CD14-positive monocyte (primary cell): ENCODE measurements around the gene LCORL. TPM values are rescaled to one million over a fixed set of nuclear protein-coding genes. Genes with fewer than 3 reads are reported as not detected.
A peak's percentile ranks its signal among the peaks of the same experiment; 100 is the strongest.

Source experiments
- DNase-seq, 3 donors: peaks; one replicate each; pipeline ENCODE4 v3.0.0-alpha.2; 2011 to 2022
- H2AFZ ChIP-seq: 2 replicates; pipeline ENCODE4 v1.6.0; 2012; ENCODE audit warnings: mild to moderate bottlenecking, low read depth, low read length, inconsistent platforms; ENCODE audit not compliant: insufficient read depth, poor library complexity, severe bottlenecking
- H3K27ac ChIP-seq, 2 donors: 1 replicate in 1 of 2; 2 replicates in 1 of 2; pipeline ENCODE4 v1.5.1; 2012 to 2013; ENCODE audit warnings: low read length in 2 of 2, control low read depth in 1 of 2, inconsistent platforms in 1 of 2, low read depth in 1 of 2, mild to moderate bottlenecking in 1 of 2
- H3K27me3 ChIP-seq, 2 donors: one replicate each; pipeline versions ENCODE4 v1.6.0 to v1.6.1; 2011 to 2013; ENCODE audit warnings: low read length in 2 of 2; ENCODE audit not compliant: control insufficient read depth in 2 of 2, insufficient read depth in 2 of 2
- H3K36me3 ChIP-seq, 2 donors: replicated peaks in 1 of 2; 1 replicate in 1 of 2; 2 replicates in 1 of 2; pipeline versions ENCODE4 v1.5.1 to v1.6.1; 2012 to 2013; ENCODE audit warnings: low read length in 2 of 2, control low read depth in 1 of 2, inconsistent platforms in 1 of 2, mild to moderate bottlenecking in 1 of 2; ENCODE audit not compliant: insufficient read depth in 2 of 2, control insufficient read depth in 1 of 2
- H3K4me1 ChIP-seq, 2 donors: 1 replicate in 1 of 2; 2 replicates in 1 of 2; pipeline versions ENCODE4 v1.5.1 to v1.6.1; 2012 to 2013; ENCODE audit warnings: low read length in 2 of 2, control low read depth in 1 of 2, inconsistent platforms in 1 of 2, mild to moderate bottlenecking in 1 of 2, moderate library complexity in 1 of 2; ENCODE audit not compliant: insufficient read depth in 2 of 2, control insufficient read depth in 1 of 2
- H3K4me2 ChIP-seq: replicated peaks from 2 replicates; pipeline ENCODE3; 2012; ENCODE audit warnings: low read length, moderate library complexity, mild to moderate bottlenecking; ENCODE audit not compliant: poor library complexity, severe bottlenecking; ENCODE audit errors: extremely low read depth
- H3K4me3 ChIP-seq, 3 experiments: fragments of 200-600 bp in 1 of 3; sonication (generic) in 1 of 3; replicated peaks in 1 of 3; 1 replicate in 2 of 3; 2 replicates in 1 of 3; pipeline ENCODE4 v1.5.1; 2011 to 2013; ENCODE audit warnings: low read length in 3 of 3, mild to moderate bottlenecking in 3 of 3, control low read depth in 2 of 3, low read depth in 2 of 3, inconsistent platforms in 1 of 3, moderate library complexity in 1 of 3
- H3K79me2 ChIP-seq: 2 replicates; pipeline ENCODE4 v1.6.0; 2012; ENCODE audit warnings: mild to moderate bottlenecking, control low read depth, inconsistent platforms, low read length, moderate library complexity; ENCODE audit not compliant: insufficient read depth
- H3K9ac ChIP-seq: 2 replicates; pipeline ENCODE4 v1.6.0; 2017; ENCODE audit warnings: low read length, mild to moderate bottlenecking; ENCODE audit not compliant: insufficient read depth, poor library complexity, severe bottlenecking
- H3K9me3 ChIP-seq, 2 donors: replicated peaks in 1 of 2; 1 replicate in 1 of 2; 2 replicates in 1 of 2; pipeline versions ENCODE4 v1.5.1 to v1.6.1; 2012 to 2013; ENCODE audit warnings: low read length in 2 of 2, control low read depth in 1 of 2; ENCODE audit not compliant: control insufficient read depth in 1 of 2, insufficient read depth in 1 of 2
- H4K20me1 ChIP-seq: 2 replicates; pipeline ENCODE4 v1.6.0; 2012; ENCODE audit warnings: mild to moderate bottlenecking, low read length, control low read depth, moderate library complexity; ENCODE audit not compliant: insufficient read depth
- H3K27ac Mint-ChIP-seq, 7 donors: one replicate each; pipeline ENCODE4 v1.8.0; 2020; ENCODE audit warnings: mild to moderate bottlenecking in 7 of 7, mixed read lengths in 7 of 7, moderate library complexity in 6 of 7, inconsistent platforms in 2 of 7
- H3K27me3 Mint-ChIP-seq, 3 donors: one replicate each; pipeline ENCODE4 v1.8.0; 2021 to 2022; ENCODE audit warnings: low read depth in 3 of 3, mild to moderate bottlenecking in 3 of 3, mixed read lengths in 3 of 3, moderate library complexity in 3 of 3, inconsistent platforms in 1 of 3
- H3K36me3 Mint-ChIP-seq, 2 donors: one replicate each; pipeline ENCODE4 v1.8.0; 2020; ENCODE audit warnings: mixed read lengths in 2 of 2, inconsistent platforms in 1 of 2, mild to moderate bottlenecking in 1 of 2
- H3K4me1 Mint-ChIP-seq: one replicate; pipeline ENCODE4 v1.8.0; 2020; ENCODE audit warnings: mild to moderate bottlenecking, mixed read lengths
- H3K4me3 Mint-ChIP-seq, 2 donors: one replicate each; pipeline ENCODE4 v1.8.0; 2020; ENCODE audit warnings: mild to moderate bottlenecking in 2 of 2, mixed read lengths in 2 of 2, moderate library complexity in 1 of 2
- H3K9me3 Mint-ChIP-seq, 7 donors: one replicate each; pipeline ENCODE4 v1.8.0; 2020 to 2022; ENCODE audit warnings: mixed read lengths in 7 of 7, mild to moderate bottlenecking in 6 of 7, moderate library complexity in 6 of 7, inconsistent platforms in 2 of 7
- WGBS: methylation state at CpG from one replicate; pipeline ENCODE4 v1.1.5; 2013; ENCODE audit warnings: missing lambda C conversion rate; ENCODE audit not compliant: insufficient coverage; 5-methylcytosine and 5-hydroxymethylcytosine counted together
- intact Hi-C, 2 donors: fragments of 100-400 bp; cut with micrococcal nuclease; formaldehyde crosslinking; loops; one replicate each; pipeline versions ENCODE4 v1.15.0 to v1.15.1; 2023
- polyA plus RNA-seq, 3 donors: library from polyadenylated mRNA; depleted of rRNA in 1 of 3; unstranded in 2 of 3; stranded (reverse) in 1 of 3; fragments of 300-500 nt in 2 of 3; fragments of >200 nt in 1 of 3; fragmentation: Illumina TruSeq in 2 of 3; gene quantifications; 1 replicate in 2 of 3; 2 replicates in 1 of 3; pipeline ENCODE4 v1.2.3, GENCODE V29; 2012 to 2021
- TF ChIP-seq, protein P1 (sequence below): fragments of 200-600 bp; IDR thresholded peaks from one replicate; pipeline ENCODE4 v1.8.0; 2022; ENCODE audit warnings: antibody characterized with exemption, mild to moderate bottlenecking

LCORL gene
- polyA plus RNA-seq, 3 donors = 3.1 to 19.1 (median 9.6) TPM

DNA sequence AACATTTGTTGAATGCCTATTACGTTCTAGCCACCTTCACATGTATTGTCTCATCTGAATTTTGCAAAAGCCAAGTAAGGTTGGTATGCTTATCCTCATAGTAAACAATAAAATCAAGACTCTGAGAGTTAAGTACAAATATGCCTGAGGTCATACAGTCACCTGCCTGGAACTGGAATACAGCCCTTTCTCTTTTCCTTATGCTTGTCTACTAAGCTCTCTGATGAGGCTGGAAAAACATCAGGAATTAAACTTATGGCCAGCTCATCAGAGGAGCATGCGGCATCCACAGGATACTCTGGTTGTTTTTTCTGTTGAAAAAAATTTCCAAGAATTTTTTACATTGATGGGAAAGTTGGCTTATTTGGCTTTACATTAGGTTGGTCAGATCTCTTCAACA is 175.3 kb downstream of the LCORL start:
- TF ChIP-seq, protein P1, sequence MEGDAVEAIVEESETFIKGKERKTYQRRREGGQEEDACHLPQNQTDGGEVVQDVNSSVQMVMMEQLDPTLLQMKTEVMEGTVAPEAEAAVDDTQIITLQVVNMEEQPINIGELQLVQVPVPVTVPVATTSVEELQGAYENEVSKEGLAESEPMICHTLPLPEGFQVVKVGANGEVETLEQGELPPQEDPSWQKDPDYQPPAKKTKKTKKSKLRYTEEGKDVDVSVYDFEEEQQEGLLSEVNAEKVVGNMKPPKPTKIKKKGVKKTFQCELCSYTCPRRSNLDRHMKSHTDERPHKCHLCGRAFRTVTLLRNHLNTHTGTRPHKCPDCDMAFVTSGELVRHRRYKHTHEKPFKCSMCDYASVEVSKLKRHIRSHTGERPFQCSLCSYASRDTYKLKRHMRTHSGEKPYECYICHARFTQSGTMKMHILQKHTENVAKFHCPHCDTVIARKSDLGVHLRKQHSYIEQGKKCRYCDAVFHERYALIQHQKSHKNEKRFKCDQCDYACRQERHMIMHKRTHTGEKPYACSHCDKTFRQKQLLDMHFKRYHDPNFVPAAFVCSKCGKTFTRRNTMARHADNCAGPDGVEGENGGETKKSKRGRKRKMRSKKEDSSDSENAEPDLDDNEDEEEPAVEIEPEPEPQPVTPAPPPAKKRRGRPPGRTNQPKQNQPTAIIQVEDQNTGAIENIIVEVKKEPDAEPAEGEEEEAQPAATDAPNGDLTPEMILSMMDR = no peak
- no peak overlapping the region for H2AFZ ChIP-seq
- H3K4me2 ChIP-seq = no peak overlapping the region
- WGBS = no CpG with 5 or more reads among the region's 2 CpGs
- no peaks in the 10 kb centered on the region for H3K4me1 ChIP-seq
- H3K27ac Mint-ChIP-seq = no peak overlapping the region
- no peaks in the 10 kb centered on the region for H3K27me3 ChIP-seq
- no peaks in the 10 kb centered on the region for H3K4me1 Mint-ChIP-seq
- H3K9me3 ChIP-seq = no peaks in the 10 kb centered on the region
- H3K4me3 Mint-ChIP-seq = no peak overlapping the region
- peaks cover 33 to 60% of the 10 kb centered on the region in 2 donors for H3K36me3 ChIP-seq
- no peaks in the 10 kb centered on the region for H4K20me1 ChIP-seq
- DNase-seq = no peak
- H3K36me3 Mint-ChIP-seq = peaks cover 42 to 60% of the 10 kb centered on the region in 2 donors
- no peaks in the 10 kb centered on the region for H3K27me3 Mint-ChIP-seq
- intact Hi-C loops = no loop called here
- H3K4me3 ChIP-seq = no peak overlapping the region
- H3K9me3 Mint-ChIP-seq = peaks cover 3 to 10% (median 7%) of the 10 kb centered on the region in 7 donors
- no peaks in the 10 kb centered on the region for H3K79me2 ChIP-seq
- H3K27ac ChIP-seq = no peak overlapping the region
- H3K9ac ChIP-seq = no peak overlapping the region

DNA sequence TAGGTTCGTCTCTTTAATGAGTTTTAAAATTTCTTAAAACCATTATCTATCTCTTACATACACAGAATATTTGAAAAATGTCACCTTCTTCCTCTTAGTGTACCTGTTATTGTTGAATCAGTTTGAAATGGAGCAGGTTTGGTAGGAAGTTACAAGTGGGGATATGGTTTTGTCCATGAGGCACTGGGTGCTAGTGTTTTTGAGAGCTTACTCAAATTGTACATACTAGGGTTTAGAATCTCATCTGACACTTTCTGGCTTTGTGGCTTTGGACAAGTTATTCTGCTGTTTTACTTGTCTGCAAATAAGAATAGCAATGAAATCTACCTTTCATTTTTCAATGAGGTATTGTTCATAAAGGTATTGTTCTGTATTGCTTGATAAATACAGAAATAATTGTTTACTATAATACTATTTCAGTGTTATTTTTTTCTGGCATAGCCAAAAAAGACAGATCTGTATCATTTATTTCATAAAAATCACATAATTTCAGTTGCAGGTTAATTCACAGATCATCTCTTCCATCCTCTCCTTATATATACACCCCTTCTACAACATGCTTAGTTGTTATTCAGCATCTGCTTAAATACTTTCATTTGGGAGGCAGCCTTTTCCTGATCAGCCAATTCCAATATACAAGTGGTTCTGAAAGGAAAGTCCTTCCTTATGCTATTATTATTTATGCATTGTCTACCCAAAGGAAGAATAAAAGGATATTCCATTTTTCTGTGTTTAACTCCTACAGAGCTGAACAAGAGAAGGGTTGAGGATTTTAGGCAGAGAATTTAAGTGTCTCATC is 197.5 kb downstream of the LCORL start:
- Mint-ChIP-seq H3K27me3 (no peaks in the 10 kb centered on the region), H3K4me3 (no peak overlapping the region), H3K9me3 (no peaks in the 10 kb centered on the region), H3K4me1 (peaks cover 7% of the 10 kb centered on the region), H3K36me3 (peaks cover 9 to 67% of the 10 kb centered on the region in 2 donors), H3K27ac (peak overlapping the region in 1 of 7 donors; percentile 42)
- Histone ChIP-seq H3K4me3 (no peak overlapping the region), H3K9me3 (no peaks in the 10 kb centered on the region), H3K4me2 (no peak overlapping the region), H3K4me1 (no peaks in the 10 kb centered on the region), H3K27ac (peak overlapping the region in 1 of 2 donors; percentile 37), H3K79me2 (peaks cover 41% of the 10 kb centered on the region), H4K20me1 (no peaks in the 10 kb centered on the region), H3K36me3 (peaks cover 28 to 65% of the 10 kb centered on the region in 2 donors), H3K27me3 (no peaks in the 10 kb centered on the region), H3K9ac (no peak overlapping the region), H2AFZ (peak overlapping the region; percentile 2)
- DNase-seq = no peak
- WGBS = no CpG with 5 or more reads among the region's 1 CpG
- intact Hi-C loops = no loop called here
- TF ChIP-seq, protein P1 = no peak
